ENCODE results near the gene SMIM7.

DNA sequence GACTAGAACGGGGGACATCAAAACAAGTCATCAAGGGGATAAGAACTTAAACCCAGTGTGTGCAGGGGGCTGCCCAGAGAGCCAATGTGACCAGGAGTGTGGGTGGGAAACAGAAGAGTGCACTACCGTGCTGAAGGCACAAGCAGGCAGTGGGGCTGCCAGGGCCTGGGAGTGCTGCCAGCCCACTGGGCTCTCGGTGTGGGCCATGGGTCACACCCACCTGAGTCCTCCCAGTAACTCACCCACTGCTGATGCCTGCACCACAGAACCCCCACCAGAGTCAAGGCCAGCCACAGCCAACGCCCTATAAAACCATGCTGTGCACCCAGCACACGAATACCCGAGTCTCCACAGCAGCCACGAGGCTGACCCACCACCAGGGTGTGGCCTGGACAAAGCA lies 40.5 kb downstream of the SMIM7 start:
- TF ChIP-seq ARNT (IDR thresholded peaks at IDR 0.05) (no peak), ZNF263 (CRISPR knock-in tag; IDR thresholded peaks at IDR 0.05) (no peak), MAFF (IDR thresholded peaks at IDR 0.05; ENCODE audit: low read depth, low read length) (no peak), CTCF (CRISPR knock-in tag; IDR thresholded peaks at IDR 0.05) (no peak), EP300 (IDR thresholded peaks at IDR 0.05; ENCODE audit: low read depth in 2 of 2, low read length in 2 of 2) (no peak), EP300 (CRISPR knock-in tag; IDR thresholded peaks at IDR 0.05; ENCODE audit: borderline replicate concordance) (no peak)
- TF ChIP-seq, protein P1, sequence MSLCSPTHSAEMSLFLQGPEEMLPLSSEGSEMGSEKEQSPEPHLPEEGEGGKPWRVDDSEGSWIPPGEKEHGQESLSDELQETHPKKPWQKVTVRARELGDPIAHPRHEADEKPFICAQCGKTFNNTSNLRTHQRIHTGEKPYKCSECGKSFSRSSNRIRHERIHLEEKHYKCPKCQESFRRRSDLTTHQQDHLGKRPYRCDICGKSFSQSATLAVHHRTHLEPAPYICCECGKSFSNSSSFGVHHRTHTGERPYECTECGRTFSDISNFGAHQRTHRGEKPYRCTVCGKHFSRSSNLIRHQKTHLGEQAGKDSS (CRISPR knock-in tag; IDR thresholded peaks at IDR 0.05; ENCODE audit: borderline replicate concordance, low read depth): no peak
